Measurements from ENCODE around the gene HKDC1.
"Not testable (repeated sequence)": the region's sequence is repeated elsewhere in the genome, so short reads cannot be mapped to it uniquely, and the experiment has no call there.

The HKDC1 gene

GRCh38 chr10:69303632-69304051 is 83.5 kb downstream of the HKDC1 start:
- in situ Hi-C loops (cut with HindIII; ENCODE audit: low sequenced_read_pairs) = no loop called here
- TF ChIP-seq, protein P1, sequence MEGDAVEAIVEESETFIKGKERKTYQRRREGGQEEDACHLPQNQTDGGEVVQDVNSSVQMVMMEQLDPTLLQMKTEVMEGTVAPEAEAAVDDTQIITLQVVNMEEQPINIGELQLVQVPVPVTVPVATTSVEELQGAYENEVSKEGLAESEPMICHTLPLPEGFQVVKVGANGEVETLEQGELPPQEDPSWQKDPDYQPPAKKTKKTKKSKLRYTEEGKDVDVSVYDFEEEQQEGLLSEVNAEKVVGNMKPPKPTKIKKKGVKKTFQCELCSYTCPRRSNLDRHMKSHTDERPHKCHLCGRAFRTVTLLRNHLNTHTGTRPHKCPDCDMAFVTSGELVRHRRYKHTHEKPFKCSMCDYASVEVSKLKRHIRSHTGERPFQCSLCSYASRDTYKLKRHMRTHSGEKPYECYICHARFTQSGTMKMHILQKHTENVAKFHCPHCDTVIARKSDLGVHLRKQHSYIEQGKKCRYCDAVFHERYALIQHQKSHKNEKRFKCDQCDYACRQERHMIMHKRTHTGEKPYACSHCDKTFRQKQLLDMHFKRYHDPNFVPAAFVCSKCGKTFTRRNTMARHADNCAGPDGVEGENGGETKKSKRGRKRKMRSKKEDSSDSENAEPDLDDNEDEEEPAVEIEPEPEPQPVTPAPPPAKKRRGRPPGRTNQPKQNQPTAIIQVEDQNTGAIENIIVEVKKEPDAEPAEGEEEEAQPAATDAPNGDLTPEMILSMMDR (IDR thresholded peaks at IDR 0.05; ENCODE audit: low read depth, low read length, missing control alignments) = no peak
- no peak overlapping the region for H3K4me3 ChIP-seq (ENCODE audit: low read depth, low read length)
- no peak for DNase-seq (ENCODE audit: low read depth)

GRCh38 chr10:69306421-69306820 is 86.3 kb downstream of the HKDC1 start:
- DNase-seq (ENCODE audit: low read depth) = no peak
- TF ChIP-seq, protein P1 (IDR thresholded peaks at IDR 0.05; ENCODE audit: low read depth, low read length, missing control alignments) = no peak
- in situ Hi-C loops (cut with HindIII; ENCODE audit: low sequenced_read_pairs) = no loop called here
- H3K4me3 ChIP-seq (ENCODE audit: low read depth, low read length) = no peak overlapping the region

GRCh38 chr10:69307434-69307833 is 87.3 kb downstream of the HKDC1 start:
- no peak for DNase-seq (ENCODE audit: low read depth)
- H3K4me3 ChIP-seq (ENCODE audit: low read depth, low read length) = no peak overlapping the region
- TF ChIP-seq, protein P1 (IDR thresholded peaks at IDR 0.05; ENCODE audit: low read depth, low read length, missing control alignments) = no peak
- in situ Hi-C loops (cut with HindIII; ENCODE audit: low sequenced_read_pairs) = no loop called here

GRCh38 chr10:69308304-69308703 is 88.2 kb downstream of the HKDC1 start:
- in situ Hi-C loops (cut with HindIII; ENCODE audit: low sequenced_read_pairs); H3K4me3 ChIP-seq (ENCODE audit: low read depth, low read length); DNase-seq (ENCODE audit: low read depth): not testable (repeated sequence)

- in situ Hi-C loops (cut with HindIII; ENCODE audit: low sequenced_read_pairs) = no loop called here
- TF ChIP-seq, protein P1 (IDR thresholded peaks at IDR 0.05; ENCODE audit: low read depth, low read length, missing control alignments) = no peak
- no peak for DNase-seq (ENCODE audit: low read depth)
- no peak overlapping the region for H3K4me3 ChIP-seq (ENCODE audit: low read depth, low read length)
Observed at GRCh38 chr10:69311309-69311708, 91.2 kb downstream of the HKDC1 start.

DNA sequence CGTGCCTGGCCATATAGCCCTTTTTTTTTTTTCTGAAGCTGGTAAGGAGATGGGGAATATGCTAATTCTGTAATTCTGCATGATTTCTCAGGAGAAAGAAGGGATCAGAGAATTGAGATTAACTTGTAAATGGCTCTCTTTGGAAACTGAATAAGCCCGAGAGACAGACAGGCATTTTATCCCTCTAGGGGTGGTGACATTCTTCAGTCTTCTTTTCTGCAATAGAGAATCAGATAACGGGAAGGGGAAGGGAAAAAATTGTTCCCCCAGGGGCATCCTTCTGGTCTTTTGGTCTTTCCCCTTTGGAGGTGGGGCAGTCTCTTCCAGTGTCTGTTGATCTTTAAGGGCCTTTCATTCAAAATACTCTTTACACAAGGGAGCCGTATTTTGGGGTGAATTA is 92.4 kb downstream of the HKDC1 start:
- no peak for DNase-seq (ENCODE audit: low read depth)
- TF ChIP-seq, protein P1 (IDR thresholded peaks at IDR 0.05; ENCODE audit: low read depth, low read length, missing control alignments) = no peak
- in situ Hi-C loops (cut with HindIII; ENCODE audit: low sequenced_read_pairs) = no loop called here
- H3K4me3 ChIP-seq (ENCODE audit: low read depth, low read length) = no peak overlapping the region

- DNase-seq (ENCODE audit: low read depth) = no peak
- no peak overlapping the region for H3K4me3 ChIP-seq (ENCODE audit: low read depth, low read length)
- in situ Hi-C loops (cut with HindIII; ENCODE audit: low sequenced_read_pairs) = no loop called here
- TF ChIP-seq, protein P1 (IDR thresholded peaks at IDR 0.05; ENCODE audit: low read depth, low read length, missing control alignments) = no peak
Observed at GRCh38 chr10:69315100-69315542, 95.0 kb downstream of the HKDC1 start.
